Stimulated activated CD8-positive, alpha-beta memory T cell treated with anti-CD3 and anti-CD28 coated beads, Interleukin-4, amount 100 ng/mL, for 24 hours (primary cell): ENCODE results near the gene TM4SF20.
"Not testable (repeated sequence)": the region's sequence is repeated elsewhere in the genome, so short reads cannot be mapped to it uniquely, and the experiment has no call there.

ENCODE experiments used
- DNase-seq: peaks from one replicate; pipeline ENCODE4 v3.0.0-alpha.2; 2020; ENCODE audit warnings: low read depth

Gene TM4SF20

DNA sequence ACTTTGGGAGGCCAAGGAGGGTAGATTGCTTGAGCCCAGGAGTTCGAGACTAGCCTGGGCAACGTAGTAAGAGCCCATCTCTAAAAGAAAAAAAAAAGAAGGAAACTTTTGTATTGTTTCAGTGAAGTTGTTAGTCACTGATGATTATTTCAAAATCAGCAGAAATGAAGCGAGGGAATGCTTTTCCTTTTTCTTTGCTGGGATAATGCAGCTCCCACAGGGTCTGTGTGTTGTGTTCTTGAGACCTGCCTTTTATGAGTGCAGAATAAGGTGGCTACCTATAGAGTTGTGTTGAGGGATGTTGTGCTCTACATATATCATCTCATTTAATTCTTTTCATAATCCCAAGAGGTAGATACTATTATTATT is 11.7 kb downstream of the TM4SF20 start:
- no peak for DNase-seq

DNA sequence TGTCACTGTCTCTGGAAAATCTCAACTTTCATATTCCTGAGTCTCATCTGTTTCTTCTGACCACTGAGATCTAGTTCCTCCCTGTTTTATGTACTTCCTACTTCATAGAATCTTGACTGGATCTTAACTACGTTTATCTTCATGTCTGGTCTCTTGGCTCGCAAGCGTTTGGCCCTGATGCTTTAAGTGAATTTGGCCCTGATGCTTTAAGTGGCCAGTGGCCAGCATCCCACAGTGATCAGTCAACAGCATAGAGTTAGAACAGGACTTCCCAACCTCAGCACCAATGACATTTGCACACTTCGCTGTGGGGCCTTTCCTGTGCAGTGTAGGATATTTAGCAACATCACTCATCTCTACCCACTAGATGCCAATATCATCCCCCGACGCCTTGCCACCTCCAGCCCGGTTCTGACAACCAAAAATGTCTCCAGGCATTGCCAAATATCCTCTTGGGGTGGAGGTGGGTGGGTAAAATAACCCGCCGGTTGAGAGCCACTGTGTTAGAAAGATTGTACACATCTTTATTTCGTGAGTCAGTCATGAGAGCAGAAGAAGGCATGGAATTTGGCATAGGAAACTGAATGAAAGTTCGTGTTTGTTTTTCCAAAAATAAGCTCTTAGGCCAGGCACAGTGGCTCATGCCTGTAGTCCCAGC is 12.2 kb downstream of the TM4SF20 start:
- DNase-seq = no peak

DNA sequence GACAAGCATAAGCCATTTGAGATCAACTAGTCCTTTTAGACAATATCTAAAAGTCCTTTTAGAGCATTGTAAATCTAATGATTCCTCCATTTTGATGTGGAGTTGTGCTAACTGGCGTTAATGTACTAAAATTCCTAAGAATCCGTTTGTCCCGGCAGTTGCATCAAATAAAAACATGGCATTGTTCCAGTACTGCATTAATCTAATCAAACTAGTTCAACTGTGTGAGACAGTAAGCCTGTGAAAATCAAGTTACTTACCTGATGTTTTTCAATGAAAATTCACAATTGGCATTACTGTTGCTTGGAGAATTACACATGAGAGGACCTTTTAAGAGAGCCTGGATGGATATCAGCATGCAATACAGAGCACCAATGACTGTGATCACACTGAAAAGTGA is 13.3 kb downstream of the TM4SF20 start:
- no peak for DNase-seq

DNA sequence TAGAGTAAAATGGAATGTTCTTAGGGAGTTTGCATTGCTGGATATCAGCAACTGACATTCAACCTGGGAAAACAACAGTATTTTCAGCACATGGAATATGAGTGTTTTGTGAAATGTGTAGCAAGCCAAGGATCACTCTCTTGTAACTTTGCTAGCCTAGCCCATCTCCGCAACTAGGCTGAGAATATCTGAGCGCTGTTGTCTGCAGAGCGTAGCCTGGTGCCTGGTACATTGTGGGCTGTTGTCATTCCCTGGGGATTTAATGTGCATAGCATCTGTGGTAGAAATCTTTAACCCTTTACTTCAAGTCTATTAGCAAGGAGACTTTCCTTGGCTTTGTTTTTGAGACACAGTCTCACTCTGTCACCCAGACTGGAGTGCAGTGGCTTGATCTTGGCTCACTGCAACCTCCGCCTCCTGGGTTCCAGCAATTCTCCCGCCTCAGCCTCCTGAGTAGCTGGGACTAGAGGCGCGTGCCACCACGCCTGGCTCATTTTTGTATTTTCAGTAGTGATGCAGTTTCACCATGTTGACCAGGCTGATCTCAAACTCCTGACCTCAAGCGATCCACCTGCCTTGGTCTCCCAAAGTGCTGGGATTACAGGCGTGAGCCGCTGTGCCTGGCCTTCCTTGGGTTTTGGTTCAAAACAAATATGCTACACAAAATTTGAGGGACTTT is 14.4 kb downstream of the TM4SF20 start:
- not testable (repeated sequence) for DNase-seq

DNA sequence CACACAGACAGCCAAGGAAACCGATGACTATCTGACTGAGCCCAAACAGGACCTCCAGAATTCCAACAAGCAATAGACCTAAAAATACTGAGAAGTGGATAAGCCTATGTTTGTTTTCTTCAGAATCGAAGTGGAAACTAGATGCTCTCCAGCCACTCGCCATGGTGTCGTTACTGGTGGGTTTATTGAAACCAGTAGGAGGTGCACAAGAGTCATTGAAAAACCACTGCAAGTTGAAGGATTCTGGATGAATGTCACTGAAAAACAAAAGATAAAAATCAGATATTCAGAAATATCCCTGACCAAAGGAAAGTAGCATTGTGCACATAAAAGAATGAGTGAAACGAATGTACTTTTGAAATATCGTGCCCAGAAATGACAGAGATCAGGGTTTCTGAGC is 15.3 kb downstream of the TM4SF20 start:
- no peak for DNase-seq

DNA sequence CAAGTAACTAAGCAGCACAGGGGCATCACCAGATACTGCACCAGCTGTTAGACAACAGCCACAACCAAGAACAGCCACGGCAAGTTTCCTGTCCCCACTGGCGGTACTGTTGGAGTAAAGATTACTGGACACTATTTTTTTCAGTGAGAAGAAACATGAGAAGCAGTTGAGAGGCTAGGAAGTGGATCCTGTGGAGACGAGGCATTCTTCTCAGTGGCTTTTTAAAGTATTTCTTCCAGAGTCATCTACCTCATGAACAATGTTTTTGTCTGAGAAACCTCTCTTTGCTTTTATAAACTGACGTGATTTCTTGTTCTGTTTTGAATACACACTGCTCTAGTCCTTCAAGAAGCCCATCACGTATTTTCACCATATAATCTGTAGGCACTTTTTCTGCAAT is 18.8 kb downstream of the TM4SF20 start:
- DNase-seq = no peak

DNA sequence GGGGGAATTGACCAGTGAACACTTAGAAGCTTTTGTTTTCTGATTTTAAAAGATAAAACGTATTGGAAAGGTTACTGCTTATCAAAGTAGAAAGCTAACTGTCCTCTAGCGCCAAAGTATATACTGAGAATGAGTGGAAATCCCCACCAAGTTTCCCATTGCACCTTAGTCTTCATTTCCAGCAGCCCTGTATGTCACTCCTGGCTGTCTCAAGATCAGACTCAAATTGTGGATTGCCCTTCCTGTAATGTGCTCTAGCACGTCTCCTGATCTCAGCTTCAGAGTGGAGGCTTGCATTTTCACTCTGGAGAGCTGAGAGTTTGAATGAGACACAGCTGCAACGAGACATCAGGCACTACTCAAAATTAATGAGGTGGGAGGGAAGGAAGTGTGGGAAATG is 27.5 kb downstream of the TM4SF20 start:
- DNase-seq = no peak

DNA sequence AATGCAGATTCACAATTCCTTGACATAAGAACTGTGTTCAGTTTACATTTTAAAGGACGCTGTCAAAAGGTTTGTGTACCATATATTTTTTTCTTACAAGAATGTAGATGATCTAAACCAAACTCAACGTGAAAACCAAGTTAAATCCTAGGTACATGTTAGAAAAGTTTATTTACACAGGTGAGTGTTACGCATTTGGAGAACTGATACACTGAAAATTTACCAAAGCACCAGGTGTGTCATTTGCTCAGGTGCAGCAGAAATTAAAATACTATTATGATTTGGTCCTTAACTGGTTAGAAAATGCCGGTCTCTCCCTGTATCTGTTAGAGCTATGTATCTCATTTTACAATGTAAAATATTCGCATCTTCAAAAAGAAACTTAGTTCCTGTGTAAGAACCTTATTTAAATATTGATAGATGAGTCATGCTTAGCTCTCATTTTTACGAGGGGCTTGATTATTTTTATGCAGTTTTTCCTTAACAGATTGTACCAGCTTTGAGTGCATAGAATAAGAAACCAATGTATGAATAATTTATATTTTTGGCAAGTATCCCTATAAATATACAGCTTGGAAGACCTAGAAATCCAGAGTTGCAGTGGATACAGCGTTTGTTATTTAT is 29.0 kb downstream of the TM4SF20 start:
- DNase-seq = no peak

DNA sequence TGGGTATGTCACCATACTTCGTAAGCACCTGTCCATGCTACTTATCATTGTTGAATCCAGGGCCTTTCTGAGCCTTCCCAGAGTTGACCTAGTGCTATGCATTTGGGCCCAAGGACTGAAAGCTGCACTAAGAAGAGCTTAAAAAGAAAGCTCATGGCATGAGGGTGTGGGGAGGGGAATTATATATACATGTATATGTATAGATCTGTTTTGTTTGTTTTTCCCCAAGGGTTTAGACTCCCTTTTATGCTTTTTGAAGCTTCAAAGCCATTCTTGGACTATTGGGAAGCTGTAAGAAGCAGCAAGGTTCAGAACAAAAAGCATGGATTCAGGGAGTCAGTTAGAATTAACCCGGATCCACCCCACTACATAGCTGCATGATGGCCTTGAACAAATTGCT is 30.8 kb downstream of the TM4SF20 start:
- DNase-seq = no peak

DNA sequence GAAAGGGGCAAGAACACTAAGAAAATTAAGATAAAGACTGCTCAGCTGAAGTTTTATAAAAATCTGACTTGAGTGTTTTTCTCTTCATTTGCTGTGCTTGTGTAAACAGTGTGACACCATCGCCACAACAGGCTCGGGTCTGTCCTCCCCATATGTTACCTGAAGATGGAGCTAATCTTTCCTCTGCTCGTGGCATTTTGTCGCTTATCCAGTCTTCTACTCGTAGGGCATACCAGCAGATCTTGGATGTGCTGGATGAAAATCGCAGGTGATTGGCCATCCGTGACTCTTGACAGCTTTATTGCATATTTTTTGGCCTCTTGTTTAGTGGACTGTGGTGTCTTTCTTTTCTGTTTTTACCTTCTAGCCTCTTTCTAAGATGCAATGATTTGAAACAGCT is 32.0 kb downstream of the TM4SF20 start:
- no peak for DNase-seq

DNA sequence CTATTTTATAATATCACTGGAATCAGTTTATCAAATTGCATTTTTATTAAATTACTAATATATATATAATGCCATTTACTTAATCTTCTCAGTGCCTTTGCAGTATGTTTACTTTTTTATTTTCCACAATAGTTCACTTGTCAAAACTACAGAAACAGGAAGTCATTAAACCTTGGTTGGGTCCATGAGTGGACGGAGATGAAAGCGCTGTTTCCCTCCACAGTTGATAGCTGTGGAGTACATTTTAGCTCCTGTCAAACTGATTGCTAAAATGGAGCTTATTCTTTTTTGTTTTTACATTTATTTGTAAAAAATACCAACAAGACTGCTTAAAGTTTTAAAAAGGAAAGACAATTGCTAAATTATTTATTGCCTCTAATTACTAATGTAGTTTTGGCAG is 34.9 kb downstream of the TM4SF20 start:
- no peak for DNase-seq

DNA sequence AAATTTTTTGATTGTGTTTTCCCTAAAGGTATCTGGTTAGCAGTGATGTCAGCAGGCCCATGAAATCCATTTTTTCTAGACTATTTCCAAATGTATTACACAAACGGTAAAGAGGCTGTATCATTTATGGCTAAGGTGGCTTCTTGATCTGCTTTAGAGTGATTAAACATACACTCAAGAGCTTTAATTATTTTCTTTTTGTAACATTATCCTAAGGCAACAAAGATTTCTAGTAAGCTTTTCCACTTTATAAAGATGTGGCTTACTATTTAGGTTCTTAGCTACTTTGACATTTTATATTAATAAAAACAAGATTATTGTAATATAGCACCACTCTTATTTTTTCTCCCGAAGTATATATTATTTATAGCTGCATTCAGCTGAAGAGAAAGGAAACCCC is 37.6 kb downstream of the TM4SF20 start:
- no peak for DNase-seq

DNA sequence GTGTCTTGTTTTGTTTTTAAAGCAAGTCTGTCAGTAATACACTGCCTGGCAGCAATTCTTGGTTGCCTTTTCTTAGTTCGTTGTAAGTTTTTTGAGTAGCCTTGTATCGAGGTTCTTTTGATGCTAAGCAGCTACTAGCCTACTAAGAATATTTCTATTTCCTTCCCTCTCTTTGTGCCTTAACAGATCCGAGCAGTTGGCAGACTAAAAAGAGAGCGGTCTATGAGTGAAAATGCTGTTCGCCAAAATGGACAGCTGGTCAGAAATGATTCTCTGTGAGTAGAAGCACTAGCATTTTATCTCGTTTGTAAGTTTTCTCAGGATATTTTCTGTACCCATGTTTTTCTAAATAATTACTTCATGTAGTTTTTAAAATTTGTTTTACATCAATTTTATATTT is 39.0 kb downstream of the TM4SF20 start:
- no peak for DNase-seq

DNA sequence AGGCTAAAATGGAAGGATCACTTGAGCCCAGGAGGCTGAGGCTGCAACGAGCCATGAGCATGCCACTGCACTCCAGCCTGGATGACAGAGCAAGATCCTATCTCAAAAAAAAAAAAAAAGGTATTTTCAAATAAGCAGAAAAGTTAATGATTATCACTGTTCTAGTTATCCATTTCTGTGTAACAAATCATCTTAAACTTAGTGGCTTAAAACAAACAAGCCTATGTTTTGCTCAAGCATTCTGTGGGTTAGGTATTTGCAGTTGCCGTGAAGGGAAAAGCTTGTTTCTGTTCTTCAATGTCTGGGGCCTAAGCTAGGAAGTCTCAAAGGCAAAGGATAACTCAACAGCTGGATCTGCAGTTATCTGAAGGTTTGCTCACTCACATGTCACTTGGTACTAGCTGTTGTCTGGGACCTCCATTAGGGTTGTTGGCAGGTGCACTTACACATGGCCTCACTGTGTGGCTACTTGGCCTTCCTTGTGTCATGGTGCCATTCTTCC is 40.0 kb downstream of the TM4SF20 start:
- no peak for DNase-seq

DNA sequence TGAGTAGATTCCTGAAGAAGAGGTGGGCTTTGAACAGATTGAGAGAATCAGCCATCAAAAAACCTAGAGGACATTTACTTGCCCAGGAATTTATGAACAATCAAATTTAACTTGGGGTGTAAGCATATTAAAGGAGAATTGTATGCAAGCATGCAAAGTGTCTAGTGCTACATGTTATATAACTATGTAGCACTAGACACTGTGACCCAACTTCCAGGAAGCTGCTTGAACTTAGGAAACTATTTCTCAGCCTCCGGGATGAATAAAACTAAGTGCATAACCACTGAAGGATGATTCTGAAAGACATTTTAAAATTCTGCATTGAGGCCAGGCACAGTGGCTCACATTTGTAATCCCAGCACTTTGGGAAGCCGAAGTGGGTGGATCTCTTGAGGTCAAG is 41.7 kb downstream of the TM4SF20 start:
- no peak for DNase-seq

DNA sequence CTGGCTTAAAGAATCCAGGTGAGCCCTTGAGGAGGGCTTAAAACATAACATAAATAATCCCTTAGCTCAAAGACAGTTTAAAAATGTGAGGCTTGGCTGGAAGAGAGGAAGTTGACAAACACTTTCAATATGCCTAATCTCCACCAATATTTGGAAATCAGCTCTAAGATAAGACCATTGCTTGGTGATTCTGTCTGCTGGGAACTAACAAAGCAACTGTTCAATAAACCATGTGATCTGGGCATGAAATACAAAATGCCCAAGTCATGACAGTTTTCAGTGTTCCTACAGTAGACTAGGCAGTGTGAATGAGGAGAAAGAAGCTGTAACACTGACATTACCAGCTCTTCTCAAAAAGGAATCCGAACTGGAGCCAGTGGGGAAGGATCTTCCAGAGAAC is 43.4 kb downstream of the TM4SF20 start:
- DNase-seq = no peak

DNA sequence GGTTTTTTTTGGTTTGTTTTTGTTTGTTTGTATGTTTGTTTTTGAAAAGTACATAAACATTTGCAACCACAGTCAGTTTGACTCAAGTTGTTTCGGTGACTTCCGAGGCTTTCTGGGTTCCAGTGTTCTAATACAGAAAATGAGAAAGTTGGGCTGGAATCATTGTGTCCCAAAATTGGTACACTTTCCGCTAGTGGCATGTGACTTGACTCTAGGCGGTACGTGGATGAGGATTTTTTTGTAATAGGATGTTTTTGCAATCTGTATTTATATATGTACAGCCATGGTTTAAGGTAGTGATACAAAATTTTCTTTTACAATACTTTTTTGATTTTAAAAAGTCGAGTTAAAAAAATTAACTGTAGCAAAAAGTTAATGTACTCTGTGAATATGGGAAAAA is 52.3 kb downstream of the TM4SF20 start:
- DNase-seq = no peak

DNA sequence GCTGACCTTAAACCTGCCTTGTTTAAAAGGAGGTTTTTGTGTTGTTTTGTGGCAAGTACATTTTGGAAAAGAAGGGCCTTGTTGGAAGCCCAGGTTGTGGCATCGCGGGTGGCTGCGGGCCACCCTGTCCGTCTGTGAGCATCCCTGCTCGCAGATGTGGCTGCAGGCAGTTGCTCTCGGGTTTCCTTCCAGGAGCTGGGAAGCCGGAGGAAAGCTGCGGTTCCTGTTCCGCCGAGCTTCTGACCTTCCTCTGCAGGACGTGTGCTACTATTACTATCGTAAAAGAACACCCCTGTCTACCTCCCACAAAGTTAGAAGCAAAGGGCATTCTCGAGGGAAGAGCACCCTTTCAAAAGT is 53.3 kb downstream of the TM4SF20 start:
- no peak for DNase-seq

DNA sequence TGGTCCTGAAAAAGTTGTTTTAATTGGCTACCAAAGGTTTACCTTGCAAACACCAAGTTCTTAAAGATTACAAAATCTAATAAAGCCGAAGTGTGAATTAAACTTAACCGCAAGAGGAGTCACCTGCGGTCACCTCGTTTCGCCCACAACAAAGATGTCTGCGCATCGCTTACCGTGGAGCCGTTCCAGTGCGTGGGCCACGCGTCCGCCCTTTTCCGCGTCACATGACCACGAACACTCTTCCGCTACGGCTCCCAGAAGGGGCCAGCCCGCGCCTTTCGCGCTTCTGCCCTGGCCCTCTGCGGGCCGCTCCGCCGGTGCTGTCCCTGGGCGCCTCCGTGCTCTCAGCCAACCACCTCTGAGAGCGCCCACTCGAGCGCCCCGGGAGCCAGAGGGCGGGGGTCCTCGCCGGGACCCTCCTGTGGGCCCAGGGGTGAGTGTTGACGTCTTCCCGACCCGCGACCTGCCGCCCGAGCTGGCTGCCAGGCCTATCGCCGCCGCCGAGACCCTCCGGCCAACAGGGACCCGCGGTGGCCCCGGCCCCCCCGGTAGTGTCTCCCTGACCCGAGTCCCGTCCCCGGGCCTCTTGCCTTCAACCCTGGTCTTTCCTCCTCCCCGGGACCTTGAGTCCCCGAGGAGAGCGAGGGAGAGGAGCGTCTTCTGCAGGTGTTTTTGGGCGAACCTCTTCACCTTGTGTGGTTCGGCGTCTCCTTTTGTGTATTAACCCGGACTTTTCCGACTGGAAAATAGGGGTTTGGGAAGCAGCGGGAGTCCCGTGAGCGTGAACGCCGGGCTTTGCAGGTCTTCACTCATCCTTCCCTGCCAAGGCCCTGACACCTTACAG is 53.9 kb downstream of the TM4SF20 start, which contains the start of gene MFF:
TSS of gene MFF (plus strand) at position 257 of the 844 bp plus-strand sequence. CDS start 5,415 bp downstream, outside the sequence.
- DNase-seq = peak; percentile 89

DNA sequence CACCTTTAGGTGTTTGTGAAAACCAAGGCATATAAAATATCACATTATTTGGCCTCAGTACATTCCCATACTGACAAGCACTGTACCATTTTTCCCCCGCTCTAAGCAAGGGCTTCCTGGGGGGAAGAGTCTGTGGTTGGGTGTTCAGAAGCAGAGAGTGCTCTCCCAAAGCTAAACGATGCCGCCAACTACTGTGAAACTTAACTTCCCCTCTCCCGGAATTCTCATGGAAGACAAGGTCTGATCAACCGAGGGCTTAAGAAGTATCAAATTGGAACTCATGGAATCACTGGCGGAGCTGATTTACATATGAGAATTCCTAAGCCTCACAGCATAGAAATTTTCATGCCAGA is 54.5 kb downstream of the TM4SF20 start:
- no peak for DNase-seq

DNA sequence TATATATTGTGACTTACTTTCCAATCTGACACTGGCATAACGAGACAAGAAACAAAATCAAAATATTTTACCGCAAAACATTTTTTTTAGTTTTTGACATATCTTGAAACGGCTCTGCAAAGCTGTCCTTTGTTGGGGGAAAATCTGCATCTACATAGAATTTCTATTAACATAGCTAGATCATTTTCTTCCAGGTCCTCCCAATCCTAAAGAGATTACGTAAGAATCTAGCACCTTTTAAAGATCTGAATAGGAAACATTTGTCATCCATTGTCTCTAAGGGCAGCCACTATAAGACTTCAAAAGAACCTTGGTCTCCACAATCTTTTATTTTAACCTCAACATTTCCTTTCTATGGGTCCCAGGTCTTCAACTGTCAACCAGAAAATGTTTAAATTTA is 55.3 kb downstream of the TM4SF20 start:
- no peak for DNase-seq

DNA sequence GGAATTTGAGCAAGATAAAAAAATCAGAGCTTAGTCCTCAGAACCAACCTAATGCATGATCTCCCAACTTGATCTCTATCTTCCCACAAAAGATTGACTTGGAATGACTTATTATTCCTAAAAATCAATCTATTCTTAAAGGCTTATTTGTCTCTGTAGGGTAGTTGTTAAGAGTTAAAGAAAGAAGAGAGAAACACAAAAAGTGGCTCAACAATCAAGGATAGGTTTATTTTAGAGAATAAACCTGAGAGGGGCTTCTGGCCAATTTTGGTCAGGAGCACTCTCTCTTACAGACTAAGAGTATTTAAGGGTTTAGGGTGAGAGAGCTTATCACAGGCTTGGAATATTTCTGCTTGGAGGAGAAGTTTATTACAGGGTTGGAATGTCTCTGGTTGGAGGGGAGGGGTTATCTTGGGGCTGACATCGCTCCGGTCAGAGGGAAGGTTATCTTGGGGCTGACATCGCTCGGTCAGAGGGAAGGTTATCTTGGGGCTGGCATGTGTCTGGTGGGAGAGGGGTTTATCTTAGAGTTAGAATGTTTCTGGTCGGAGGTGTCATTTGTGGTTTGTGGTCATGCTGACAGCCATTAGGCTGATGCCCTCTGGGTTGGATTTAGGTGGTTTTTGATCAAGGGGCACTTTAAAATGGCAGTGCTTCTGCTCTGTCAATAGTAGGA is 56.4 kb downstream of the TM4SF20 start:
- no peak for DNase-seq
